ENCODE data around the gene DRC1. TPM values are rescaled to one million over a fixed set of nuclear protein-coding genes. Genes with fewer than 3 reads are reported as not detected.

DRC1 gene
- total RNA-seq, 1 donor from 2014 or later = 0.40 TPM

GRCh38 chr2:26493566-26493965 is 91.8 kb downstream of the DRC1 start:
- DNase-seq (ENCODE audit: low spot score) = no peak

- no peak for DNase-seq (ENCODE audit: low spot score)
Measured at GRCh38 chr2:26494199-26494598, 92.5 kb downstream of the DRC1 start.

DNA sequence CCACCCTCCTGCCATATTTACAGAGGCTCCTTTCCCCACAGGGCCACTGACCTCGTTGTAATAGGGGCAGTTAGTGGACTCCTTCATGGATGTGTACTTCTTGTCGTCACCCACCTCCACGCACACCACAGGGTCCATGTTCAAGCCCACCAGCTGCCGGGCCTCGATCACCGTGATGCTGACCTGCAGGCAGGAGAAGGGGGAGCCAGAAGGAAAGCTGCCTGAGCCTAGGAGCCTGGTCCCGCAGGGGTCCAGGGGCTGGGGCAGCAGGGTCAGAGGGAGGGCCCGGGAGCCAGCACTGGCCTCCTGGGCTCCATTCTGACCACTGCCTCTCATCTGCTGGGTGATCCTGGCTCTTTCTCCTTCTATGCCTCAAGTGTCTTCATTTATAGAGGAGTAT is 93.2 kb downstream of the DRC1 start:
- DNase-seq (ENCODE audit: low spot score) = no peak

GRCh38 chr2:26495705-26496297 is 94.1 kb downstream of the DRC1 start:
- no peak for DNase-seq (ENCODE audit: low spot score)

- no peak for DNase-seq (ENCODE audit: low spot score)
Measured at GRCh38 chr2:26500406-26500805, 98.7 kb downstream of the DRC1 start.

GRCh38 chr2:26503231-26503880 is 101.6 kb downstream of the DRC1 start:
- DNase-seq (ENCODE audit: low spot score) = peak; percentile 57

- no peak for DNase-seq (ENCODE audit: low spot score)
Measured at GRCh38 chr2:26504002-26504401, 102.3 kb downstream of the DRC1 start.

GRCh38 chr2:26506279-26506678 is 104.6 kb downstream of the DRC1 start:
- DNase-seq (ENCODE audit: low spot score) = no peak

Other genes with a start within 250 kb of the DRC1 start
- 4.9 TPM for gene GAREM2, start 228.8 kb upstream of the DRC1 start, total RNA-seq
- 134 TPM for gene HADHA, start 157.3 kb upstream of the DRC1 start, total RNA-seq
- 135 TPM for gene HADHB, start 157.0 kb upstream of the DRC1 start, total RNA-seq
- 30.9 TPM for gene SELENOI, start 55.8 kb upstream of the DRC1 start, total RNA-seq
- gene ADGRF3, start 55.1 kb upstream of the DRC1 start, total RNA-seq = 0.35 TPM
- gene OTOF, start 76.2 kb downstream of the DRC1 start, total RNA-seq = 0.09 TPM
- gene CIB4, start 239.4 kb downstream of the DRC1 start, total RNA-seq = not detected